Measurements from ENCODE around the gene TPCN2.

DNA sequence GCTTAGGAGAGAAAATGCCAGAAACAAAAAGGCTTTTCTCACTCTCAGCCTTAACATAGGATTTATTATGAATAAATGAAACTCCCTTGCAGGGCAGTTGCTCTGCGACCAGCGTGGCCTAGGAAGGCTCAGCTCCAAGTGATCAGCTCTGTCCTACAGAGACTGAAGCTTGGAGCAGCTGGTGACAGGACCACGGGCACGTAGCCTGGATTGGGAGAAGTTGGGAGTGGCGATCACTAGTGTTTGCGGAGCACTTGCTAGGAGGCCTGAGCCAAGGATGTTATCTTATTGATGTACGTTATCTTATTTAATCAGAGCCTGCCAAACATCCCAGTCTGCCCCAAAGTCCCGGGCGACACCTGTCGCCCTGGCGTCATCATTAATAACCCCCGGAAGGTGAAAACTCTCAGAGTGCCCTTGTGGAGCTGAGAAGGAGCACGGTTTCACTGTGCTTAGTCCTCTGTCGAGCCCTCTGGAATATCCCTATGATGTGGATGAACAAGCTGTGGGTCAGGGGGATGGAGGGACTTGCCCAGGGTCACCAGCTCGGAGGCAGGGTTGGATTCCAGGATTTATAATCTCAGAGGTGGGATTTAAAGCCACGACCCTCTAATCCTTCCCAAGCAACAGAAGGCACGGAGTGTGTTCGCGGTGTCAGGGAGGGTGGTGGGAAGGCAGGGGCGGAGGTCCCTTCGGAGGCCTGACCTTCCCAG is 66.2 kb downstream of the TPCN2 start:
- TF ChIP-seq, protein P1, sequence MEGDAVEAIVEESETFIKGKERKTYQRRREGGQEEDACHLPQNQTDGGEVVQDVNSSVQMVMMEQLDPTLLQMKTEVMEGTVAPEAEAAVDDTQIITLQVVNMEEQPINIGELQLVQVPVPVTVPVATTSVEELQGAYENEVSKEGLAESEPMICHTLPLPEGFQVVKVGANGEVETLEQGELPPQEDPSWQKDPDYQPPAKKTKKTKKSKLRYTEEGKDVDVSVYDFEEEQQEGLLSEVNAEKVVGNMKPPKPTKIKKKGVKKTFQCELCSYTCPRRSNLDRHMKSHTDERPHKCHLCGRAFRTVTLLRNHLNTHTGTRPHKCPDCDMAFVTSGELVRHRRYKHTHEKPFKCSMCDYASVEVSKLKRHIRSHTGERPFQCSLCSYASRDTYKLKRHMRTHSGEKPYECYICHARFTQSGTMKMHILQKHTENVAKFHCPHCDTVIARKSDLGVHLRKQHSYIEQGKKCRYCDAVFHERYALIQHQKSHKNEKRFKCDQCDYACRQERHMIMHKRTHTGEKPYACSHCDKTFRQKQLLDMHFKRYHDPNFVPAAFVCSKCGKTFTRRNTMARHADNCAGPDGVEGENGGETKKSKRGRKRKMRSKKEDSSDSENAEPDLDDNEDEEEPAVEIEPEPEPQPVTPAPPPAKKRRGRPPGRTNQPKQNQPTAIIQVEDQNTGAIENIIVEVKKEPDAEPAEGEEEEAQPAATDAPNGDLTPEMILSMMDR (IDR thresholded peaks at IDR 0.05): no peak
- TF ChIP-seq POLR2A (IDR thresholded peaks at IDR 0.05): no peak
